Osteoblast (primary cell): ENCODE measurements around the gene MAML1. TPM values are rescaled to one million over a fixed set of nuclear protein-coding genes. Genes with fewer than 3 reads are reported as not detected.

Experiments
- DNase-seq: peaks from one replicate; pipeline ENCODE4 v3.0.0; 2011; ENCODE audit warnings: low spot score, mixed read lengths; ENCODE audit not compliant: insufficient read length; ENCODE audit errors: missing footprints
- H2AFZ ChIP-seq: 2 replicates; pipeline ENCODE4 v1.6.0; 2011; ENCODE audit warnings: mild to moderate bottlenecking, low read length
- H3K27ac ChIP-seq: 2 replicates; pipeline ENCODE4 v1.5.1; 2011; ENCODE audit warnings: mild to moderate bottlenecking, low read depth, low read length, moderate library complexity
- H3K27me3 ChIP-seq: 2 replicates; pipeline ENCODE4 v1.6.0; 2012; ENCODE audit warnings: mild to moderate bottlenecking, control low read depth, inconsistent platforms, low read length, moderate library complexity; ENCODE audit not compliant: insufficient read depth
- H3K36me3 ChIP-seq: 2 replicates; pipeline ENCODE4 v1.5.1; 2011; ENCODE audit warnings: mild to moderate bottlenecking, low read length, control low read depth, moderate library complexity; ENCODE audit not compliant: insufficient read depth
- H3K4me1 ChIP-seq: 2 replicates; pipeline ENCODE4 v1.5.1; 2011; ENCODE audit warnings: mild to moderate bottlenecking, low read length, control low read depth, moderate library complexity; ENCODE audit not compliant: insufficient read depth
- H3K4me2 ChIP-seq: 2 replicates; pipeline ENCODE4 v1.6.0; 2011; ENCODE audit warnings: mild to moderate bottlenecking, low read length; ENCODE audit not compliant: insufficient read depth
- H3K4me3 ChIP-seq: fragments of 200-600 bp; sonication (generic); 3 replicates; pipeline ENCODE4 v1.5.1; 2012; ENCODE audit warnings: mild to moderate bottlenecking, low read length, inconsistent platforms; ENCODE audit not compliant: insufficient read depth
- H3K79me2 ChIP-seq: 2 replicates; pipeline ENCODE4 v1.6.0; 2012; ENCODE audit warnings: mild to moderate bottlenecking, low read length, control low read depth, inconsistent platforms; ENCODE audit not compliant: insufficient read depth
- H3K9me3 ChIP-seq: 2 replicates; pipeline ENCODE4 v1.5.1; 2011; ENCODE audit warnings: low read depth, low read length, control low read depth
- H4K20me1 ChIP-seq: 2 replicates; pipeline ENCODE4 v1.6.0; 2012; ENCODE audit warnings: mild to moderate bottlenecking, low read length, control low read depth; ENCODE audit not compliant: insufficient read depth
- CTCF ChIP-seq: IDR thresholded peaks from 2 replicates; pipeline ENCODE4 v1.5.1; 2011; ENCODE audit warnings: mild to moderate bottlenecking, low read depth, low read length, moderate library complexity; ENCODE audit errors: extremely low read depth
- total RNA-seq: library from RNA; depleted of rRNA; stranded (reverse); fragments of >200 nt; gene quantifications from 2 replicates; pipeline ENCODE4 v1.2.3, GENCODE V29; 2012

The MAML1 gene
- total RNA-seq, 1 donor: 14.1 TPM

GRCh38 chr5:179800696-179801201 lies 68.1 kb downstream of the MAML1 start:
- no peak overlapping the region for H3K4me3 ChIP-seq
- H3K4me1 ChIP-seq: peaks cover 28% of the 10 kb centered on the region
- peaks cover 41% of the 10 kb centered on the region for H3K79me2 ChIP-seq
- H4K20me1 ChIP-seq: peaks cover 37% of the 10 kb centered on the region
- no peak for TF ChIP-seq CTCF
- H3K36me3 ChIP-seq: peaks cover 35% of the 10 kb centered on the region
- DNase-seq: peak; percentile 80
- H2AFZ ChIP-seq: no peak overlapping the region
- H3K9me3 ChIP-seq: no peaks in the 10 kb centered on the region
- H3K27ac ChIP-seq: no peak overlapping the region
- no peaks in the 10 kb centered on the region for H3K27me3 ChIP-seq
- H3K4me2 ChIP-seq: no peak overlapping the region

GRCh38 chr5:179801304-179802206 lies 68.9 kb downstream of the MAML1 start:
- Histone ChIP-seq H3K9me3 (no peaks in the 10 kb centered on the region), H2AFZ (no peak overlapping the region), H3K79me2 (peaks cover 45% of the 10 kb centered on the region), H3K36me3 (peaks cover 35% of the 10 kb centered on the region), H3K4me3 (no peak overlapping the region), H4K20me1 (peaks cover 37% of the 10 kb centered on the region), H3K4me2 (no peak overlapping the region), H3K27me3 (no peaks in the 10 kb centered on the region), H3K27ac (no peak overlapping the region), H3K4me1 (peaks cover 28% of the 10 kb centered on the region)
- peak; percentile 97 for DNase-seq
- peak; percentile 58 for TF ChIP-seq CTCF

GRCh38 chr5:179802207-179802883 lies 69.7 kb downstream of the MAML1 start:
- peaks cover 28% of the 10 kb centered on the region for H3K4me1 ChIP-seq
- TF ChIP-seq CTCF: no peak
- peak; percentile 94 for DNase-seq
- peaks cover 37% of the 10 kb centered on the region for H4K20me1 ChIP-seq
- H3K27ac ChIP-seq: no peak overlapping the region
- no peaks in the 10 kb centered on the region for H3K9me3 ChIP-seq
- H3K4me2 ChIP-seq: no peak overlapping the region
- H3K79me2 ChIP-seq: peaks cover 45% of the 10 kb centered on the region
- H2AFZ ChIP-seq: no peak overlapping the region
- no peak overlapping the region for H3K4me3 ChIP-seq
- H3K27me3 ChIP-seq: no peaks in the 10 kb centered on the region
- H3K36me3 ChIP-seq: peaks cover 31% of the 10 kb centered on the region
